GM12873 (cell line): Measurements from ENCODE around the gene IL33.

Experiments
- TF ChIP-seq, protein P1 (sequence below): IDR thresholded peaks from 2 replicates; pipeline ENCODE4 v1.5.1; 2012; ENCODE audit warnings: low read depth, mild to moderate bottlenecking, moderate library complexity, low read length, control low read depth; ENCODE audit not compliant: insufficient read depth; ENCODE audit errors: missing control alignments

The IL33 gene

GRCh38 chr9:6216951-6217350, 1.3 kb downstream of the IL33 start:
- TF ChIP-seq, protein P1, sequence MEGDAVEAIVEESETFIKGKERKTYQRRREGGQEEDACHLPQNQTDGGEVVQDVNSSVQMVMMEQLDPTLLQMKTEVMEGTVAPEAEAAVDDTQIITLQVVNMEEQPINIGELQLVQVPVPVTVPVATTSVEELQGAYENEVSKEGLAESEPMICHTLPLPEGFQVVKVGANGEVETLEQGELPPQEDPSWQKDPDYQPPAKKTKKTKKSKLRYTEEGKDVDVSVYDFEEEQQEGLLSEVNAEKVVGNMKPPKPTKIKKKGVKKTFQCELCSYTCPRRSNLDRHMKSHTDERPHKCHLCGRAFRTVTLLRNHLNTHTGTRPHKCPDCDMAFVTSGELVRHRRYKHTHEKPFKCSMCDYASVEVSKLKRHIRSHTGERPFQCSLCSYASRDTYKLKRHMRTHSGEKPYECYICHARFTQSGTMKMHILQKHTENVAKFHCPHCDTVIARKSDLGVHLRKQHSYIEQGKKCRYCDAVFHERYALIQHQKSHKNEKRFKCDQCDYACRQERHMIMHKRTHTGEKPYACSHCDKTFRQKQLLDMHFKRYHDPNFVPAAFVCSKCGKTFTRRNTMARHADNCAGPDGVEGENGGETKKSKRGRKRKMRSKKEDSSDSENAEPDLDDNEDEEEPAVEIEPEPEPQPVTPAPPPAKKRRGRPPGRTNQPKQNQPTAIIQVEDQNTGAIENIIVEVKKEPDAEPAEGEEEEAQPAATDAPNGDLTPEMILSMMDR: no peak

GRCh38 chr9:6218099-6218502, 2.5 kb downstream of the IL33 start:
- TF ChIP-seq, protein P1: no peak

DNA sequence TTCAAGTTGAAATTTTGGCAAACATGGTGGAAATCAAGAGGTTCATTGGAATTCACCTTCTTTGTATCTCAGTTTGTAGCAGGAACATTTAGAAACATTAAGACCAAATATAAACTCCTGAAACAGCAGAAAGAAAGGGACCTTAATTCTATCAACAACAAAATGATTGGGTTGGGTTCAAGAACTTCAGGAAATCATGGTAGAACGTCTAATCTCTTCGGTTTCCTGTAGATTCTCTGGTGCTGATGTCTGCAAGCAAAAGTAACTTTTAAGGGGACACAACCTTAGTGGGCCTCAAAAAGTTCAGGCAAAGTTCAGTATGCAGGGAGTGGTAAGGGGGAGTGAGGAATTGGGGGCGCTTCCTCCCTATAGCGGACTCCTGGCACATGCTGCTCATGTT, 3.4 kb downstream of the IL33 start:
- TF ChIP-seq, protein P1: no peak

DNA sequence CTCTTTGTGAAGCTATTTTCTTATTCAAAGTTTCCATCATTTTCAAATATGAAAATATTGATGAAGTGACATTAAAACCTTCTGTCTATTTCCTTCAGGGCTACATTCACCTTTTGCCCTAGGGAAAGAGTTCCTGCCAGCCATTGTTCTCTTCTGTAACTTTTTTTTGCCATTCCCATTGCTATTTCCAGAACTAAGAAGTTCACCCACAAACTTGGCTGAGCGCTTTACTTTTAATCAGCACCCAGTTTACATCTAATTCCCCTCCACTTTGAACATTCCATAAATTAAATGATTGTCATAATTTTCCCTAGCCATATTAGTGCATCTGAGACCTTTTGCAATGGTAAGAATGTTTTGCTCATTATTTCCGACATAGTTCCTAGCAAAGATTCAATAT, 4.4 kb downstream of the IL33 start:
- TF ChIP-seq, protein P1: no peak

- TF ChIP-seq, protein P1: no peak
These were observed 9.0 kb downstream of the IL33 start for GRCh38 chr9:6224393-6225154.

DNA sequence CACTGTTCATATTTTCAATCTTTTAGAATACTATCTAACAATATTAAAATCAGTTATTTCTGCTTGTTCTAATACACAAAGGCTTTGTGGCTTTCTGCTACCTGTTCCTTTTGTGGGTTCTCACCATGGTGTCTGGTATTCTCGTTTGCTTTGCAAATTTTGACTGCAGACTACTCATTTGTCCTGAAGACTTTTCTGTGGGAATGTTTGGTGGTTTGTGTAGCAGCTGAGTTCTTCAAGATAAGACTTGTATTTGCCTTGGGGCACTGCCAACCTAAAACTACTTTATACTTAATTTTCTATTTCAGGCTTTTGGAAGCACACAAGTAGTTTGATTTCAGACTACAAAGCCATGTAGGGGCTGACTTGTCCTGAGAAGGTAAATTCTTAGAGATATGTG, 11.1 kb downstream of the IL33 start:
- TF ChIP-seq, protein P1: no peak

DNA sequence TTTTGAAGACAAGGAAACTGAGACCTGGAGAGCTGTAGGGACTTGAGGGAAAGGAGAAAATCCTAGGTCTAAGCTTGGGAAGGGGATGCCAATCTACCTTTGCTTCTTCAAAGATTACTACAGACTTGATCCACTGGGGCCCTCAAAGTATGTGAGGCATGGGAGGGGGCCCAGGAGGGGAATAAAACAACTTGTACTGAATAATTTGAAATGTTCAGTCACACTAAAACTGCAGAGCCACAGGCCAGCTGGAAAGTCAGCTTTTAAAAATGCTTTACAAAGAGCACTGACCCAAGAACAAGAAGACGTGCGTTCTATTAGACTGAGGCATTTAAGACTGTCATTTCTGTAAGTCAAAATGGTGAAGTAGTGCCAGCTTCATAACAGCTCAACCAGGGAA, 13.6 kb downstream of the IL33 start:
- TF ChIP-seq, protein P1: no peak

GRCh38 chr9:6229619-6230018, 14.0 kb downstream of the IL33 start:
- TF ChIP-seq, protein P1: no peak
